ENCODE results near the gene FMOD. TPM values are rescaled to one million over a fixed set of nuclear protein-coding genes. Genes with fewer than 3 reads are reported as not detected.
"Not testable (repeated sequence)": the region's sequence is repeated elsewhere in the genome, so short reads cannot be mapped to it uniquely, and the experiment has no call there.

Gene FMOD
- total RNA-seq, 1 experiment from 2014 or later, result 7.6 TPM

DNA sequence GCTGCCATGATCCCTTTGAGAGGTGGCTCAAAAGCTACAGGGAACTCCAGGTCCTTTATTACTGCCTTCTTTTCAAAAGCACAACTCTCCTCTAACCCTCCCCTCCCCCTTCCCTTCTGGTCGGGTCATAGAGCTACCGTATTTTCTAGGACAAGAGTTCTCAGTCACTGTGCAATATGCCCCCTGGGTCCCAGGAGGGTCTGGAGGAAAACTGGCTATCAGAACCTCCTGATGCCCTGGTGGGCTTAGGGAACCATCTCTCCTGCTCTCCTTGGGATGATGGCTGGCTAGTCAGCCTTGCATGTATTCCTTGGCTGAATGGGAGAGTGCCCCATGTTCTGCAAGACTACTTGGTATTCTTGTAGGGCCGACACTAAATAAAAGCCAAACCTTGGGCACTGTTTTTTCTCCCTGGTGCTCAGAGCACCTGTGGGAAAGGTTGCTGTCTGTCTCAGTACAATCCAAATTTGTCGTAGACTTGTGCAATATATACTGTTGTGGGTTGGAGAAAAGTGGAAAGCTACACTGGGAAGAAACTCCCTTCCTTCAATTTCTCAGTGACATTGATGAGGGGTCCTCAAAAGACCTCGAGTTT lies 42.5 kb downstream of the FMOD start:
- H3K4me3 ChIP-seq, result no peak overlapping the region
- no peak overlapping the region for H3K27ac ChIP-seq
- peaks cover 26% of the 10 kb centered on the region for H3K4me1 ChIP-seq
- peaks cover 18% of the 10 kb centered on the region for H3K36me3 ChIP-seq
- no peaks in the 10 kb centered on the region for H3K9me3 ChIP-seq (replicated peaks)
- no peak for DNase-seq
- no peaks in the 10 kb centered on the region for H3K27me3 ChIP-seq

DNA sequence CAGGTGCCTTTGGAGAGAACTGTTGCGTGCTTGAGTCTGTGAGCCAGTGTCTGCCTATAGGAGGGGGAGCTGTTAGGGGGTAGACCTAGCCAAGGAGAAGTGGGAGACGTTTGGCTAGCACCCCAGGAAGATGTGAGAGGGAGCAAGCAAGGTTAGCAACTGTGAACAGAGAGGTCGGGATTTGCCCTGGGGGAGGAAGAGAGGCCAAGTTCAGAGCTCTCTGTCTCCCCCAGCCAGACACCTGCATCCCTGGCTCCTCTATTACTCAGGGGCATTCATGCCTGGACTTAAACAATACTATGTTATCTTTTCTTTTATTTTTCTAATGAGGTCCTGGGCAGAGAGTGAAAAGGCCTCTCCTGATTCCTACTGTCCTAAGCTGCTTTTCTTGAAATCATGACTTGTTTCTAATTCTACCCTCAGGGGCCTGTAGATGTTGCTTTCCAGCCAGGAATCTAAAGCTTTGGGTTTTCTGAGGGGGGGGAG lies 43.2 kb downstream of the FMOD start:
- peaks cover 18% of the 10 kb centered on the region for H3K36me3 ChIP-seq
- H3K27ac ChIP-seq, result no peak overlapping the region
- no peak overlapping the region for H3K4me3 ChIP-seq
- no peaks in the 10 kb centered on the region for H3K9me3 ChIP-seq (replicated peaks)
- no peaks in the 10 kb centered on the region for H3K27me3 ChIP-seq
- DNase-seq, result no peak
- H3K4me1 ChIP-seq, result peaks cover 26% of the 10 kb centered on the region

DNA sequence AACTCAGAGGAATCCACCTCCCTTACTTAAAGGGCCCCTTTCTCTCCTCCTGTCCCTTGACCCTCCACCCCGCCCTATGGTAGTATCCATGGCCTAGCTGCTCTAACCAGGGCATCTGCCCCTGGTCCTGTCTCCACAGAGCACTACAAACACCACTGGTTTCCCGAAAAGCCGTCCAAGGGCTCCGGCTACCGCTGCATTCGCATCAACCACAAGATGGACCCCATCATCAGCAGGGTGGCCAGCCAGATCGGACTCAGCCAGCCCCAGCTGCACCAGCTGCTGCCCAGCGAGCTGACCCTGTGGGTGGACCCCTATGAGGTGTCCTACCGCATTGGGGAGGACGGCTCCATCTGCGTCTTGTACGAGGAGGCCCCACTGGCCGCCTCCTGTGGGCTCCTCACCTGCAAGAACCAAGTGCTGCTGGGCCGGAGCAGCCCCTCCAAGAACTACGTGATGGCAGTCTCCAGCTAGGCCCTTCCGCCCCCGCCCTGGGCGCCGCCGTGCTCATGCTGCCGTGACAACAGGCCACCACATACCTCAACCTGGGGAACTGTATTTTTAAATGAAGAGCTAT lies 43.9 kb downstream of the FMOD start:
- no peaks in the 10 kb centered on the region for H3K9me3 ChIP-seq (replicated peaks)
- H3K27ac ChIP-seq, result peak overlapping the region; percentile 52; the same call in 1 of the 2 replicates
- H3K36me3 ChIP-seq, result peaks cover 18% of the 10 kb centered on the region
- peak overlapping the region; percentile 98 for H3K4me3 ChIP-seq
- no peak for DNase-seq
- peaks cover 26% of the 10 kb centered on the region for H3K4me1 ChIP-seq
- no peaks in the 10 kb centered on the region for H3K27me3 ChIP-seq

DNA sequence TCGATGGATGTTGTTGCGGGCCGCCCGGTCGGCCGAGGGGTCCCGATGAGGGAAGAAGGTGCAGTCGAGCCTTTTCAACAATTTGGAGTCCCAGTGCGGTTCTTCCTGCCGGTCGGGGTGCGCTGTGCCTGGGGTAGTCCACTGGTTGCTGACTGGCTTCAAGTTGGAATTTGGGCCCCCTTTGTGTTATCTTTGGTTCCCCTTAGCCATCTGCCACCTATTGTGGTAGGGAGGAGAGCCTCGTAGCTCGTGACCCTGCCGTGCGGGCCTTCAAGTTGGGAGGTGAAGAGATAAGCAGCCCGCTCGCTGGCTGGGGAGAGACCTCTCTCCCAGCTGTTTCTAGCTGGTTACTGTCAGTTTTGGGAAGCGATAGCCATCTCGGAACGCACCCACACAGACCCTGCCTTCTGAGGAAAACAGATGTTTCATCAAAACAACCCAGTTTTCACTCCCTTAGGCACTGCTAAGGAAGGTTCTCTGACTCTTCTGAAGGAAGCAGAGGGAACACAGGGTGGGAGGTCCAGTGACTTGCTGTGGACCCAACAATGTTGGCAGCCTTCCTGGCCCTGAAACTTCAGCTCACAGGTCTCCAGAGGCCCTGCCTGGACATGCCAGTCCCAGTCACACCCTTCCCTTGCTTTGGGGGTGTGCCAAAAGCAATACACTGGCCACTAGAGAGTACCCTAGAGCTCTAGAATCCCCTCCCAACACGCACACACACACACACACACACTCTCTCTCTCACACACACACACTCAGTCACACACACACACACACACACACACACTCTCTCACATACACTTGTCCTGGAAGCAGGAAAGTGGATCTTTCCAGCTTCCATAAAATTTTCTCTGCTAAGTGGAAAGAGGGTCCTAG lies 44.6 kb downstream of the FMOD start:
- Histone ChIP-seq H3K27me3 (no peaks in the 10 kb centered on the region; the same call in 1 of the 2 replicates), H3K4me3 (peak overlapping the region; percentile 98), H3K4me1 (peaks cover 26% of the 10 kb centered on the region), H3K27ac (peak overlapping the region; percentile 52), H3K9me3 (replicated peaks) (no peaks in the 10 kb centered on the region), H3K36me3 (peaks cover 18% of the 10 kb centered on the region)
- peak; percentile 92 to 93 for DNase-seq

DNA sequence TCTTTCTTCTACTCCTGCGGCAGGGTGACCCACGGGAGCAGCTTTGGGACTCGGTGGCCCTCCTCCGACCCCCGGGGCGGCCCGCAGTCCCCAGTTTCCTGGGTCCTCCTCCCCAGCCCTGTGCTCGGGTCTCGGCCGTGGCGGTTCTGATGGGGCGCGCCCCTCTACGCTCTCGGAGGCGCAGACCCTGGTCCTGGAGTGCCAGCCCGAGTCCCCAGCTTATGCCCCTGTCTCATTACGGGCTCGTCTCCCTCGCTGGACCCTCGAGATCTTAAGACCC lies 45.2 kb downstream of the FMOD start:
- peak in 1 of 2 experiments; percentile 32 for DNase-seq
- peaks cover 26% of the 10 kb centered on the region for H3K4me1 ChIP-seq
- H3K27ac ChIP-seq, result peak overlapping the region; percentile 52
- H3K27me3 ChIP-seq, result peaks cover under 1% of the 10 kb centered on the region; the same call in 1 of the 2 replicates
- peak overlapping the region; percentile 98 for H3K4me3 ChIP-seq
- no peaks in the 10 kb centered on the region for H3K9me3 ChIP-seq (replicated peaks)
- H3K36me3 ChIP-seq, result peaks cover 18% of the 10 kb centered on the region

DNA sequence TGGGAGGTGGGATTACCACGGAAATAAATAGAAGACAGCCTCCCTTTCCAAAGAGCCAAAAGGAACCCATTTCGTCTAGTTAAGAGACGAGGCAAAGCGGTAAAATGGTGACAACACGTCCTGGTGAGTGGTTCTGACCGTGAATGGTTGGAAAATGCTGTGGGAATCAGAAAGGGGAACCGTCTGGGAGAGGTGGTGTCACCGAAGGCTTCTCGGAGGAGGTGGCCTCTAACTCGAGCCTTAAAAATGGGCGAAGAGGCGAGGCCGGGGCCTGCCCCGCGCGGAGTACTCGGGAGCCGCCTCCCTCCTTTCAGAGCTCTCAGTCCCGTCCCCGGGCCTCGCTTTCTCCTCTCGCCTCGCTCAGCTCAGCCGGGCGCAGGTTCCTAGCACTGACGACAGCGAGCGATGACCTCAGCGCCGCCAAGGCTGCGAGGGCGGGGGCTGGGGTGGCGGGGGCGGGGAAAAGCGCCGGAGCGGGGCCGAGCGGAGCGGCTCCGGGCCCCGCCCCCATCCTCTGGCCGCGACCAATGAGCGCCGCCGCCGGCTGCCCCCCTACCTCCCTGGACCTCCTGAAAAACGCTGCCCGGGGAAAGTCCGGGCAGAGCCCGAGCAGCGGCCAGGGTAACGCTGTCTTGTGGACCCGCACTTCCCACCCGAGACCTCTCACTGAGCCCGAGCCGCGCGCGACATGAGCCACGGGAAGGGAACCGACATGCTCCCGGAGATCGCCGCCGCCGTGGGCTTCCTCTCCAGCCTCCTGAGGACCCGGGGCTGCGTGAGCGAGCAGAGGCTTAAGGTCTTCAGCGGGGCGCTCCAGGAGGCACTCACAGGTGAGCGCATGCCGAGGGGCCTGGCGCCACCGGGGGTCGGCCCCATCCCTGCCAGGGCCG lies 45.8 kb downstream of the FMOD start, which contains the start of gene BTG2:
Gene BTG2, plus strand, starts transcription at position 601 of the 890 bp plus-strand sequence. Its CDS starts 88 bp downstream, at position 689.
- peak; percentile 91 to 95 for DNase-seq
- H3K9me3 ChIP-seq (replicated peaks), result no peaks in the 10 kb centered on the region
- H3K27ac ChIP-seq, result peak within 1 kb of the TSS; percentile 59
- H3K4me1 ChIP-seq, result peaks cover 26% of the 10 kb centered on the region
- peaks cover 4% of the 10 kb centered on the region; the same call in 1 of the 2 replicates for H3K27me3 ChIP-seq
- peak within 1 kb of the TSS; percentile 98 for H3K4me3 ChIP-seq
- peaks cover 16% of the 10 kb centered on the region for H3K36me3 ChIP-seq

DNA sequence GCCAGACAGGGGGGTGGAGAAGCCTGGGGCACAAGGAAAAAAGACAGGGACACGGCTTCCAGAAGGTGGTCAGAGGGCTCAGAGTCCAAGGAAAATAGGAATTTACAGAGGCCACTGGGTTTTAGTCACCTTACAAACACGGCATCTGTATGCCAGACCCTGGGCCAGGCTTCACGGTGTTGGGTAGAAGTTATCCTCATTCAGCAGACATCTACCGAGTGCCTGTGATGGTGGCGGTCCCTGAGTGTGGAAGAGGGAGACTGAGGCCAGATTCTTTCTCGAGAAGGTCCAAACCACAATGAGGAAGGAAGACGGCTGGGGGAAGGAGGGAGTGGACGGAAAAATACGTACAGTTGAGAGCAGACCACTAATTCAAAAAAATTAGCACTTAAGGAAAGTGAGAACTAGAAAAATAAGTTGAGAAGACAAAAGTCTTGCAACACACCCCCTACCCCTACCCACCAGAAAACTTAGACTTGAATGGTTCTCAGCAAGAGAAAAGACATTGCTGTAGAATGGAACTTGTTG lies 46.5 kb downstream of the FMOD start:
- Histone ChIP-seq H3K4me1 (peaks cover 26% of the 10 kb centered on the region), H3K36me3 (peaks cover 15% of the 10 kb centered on the region; the same call in 1 of the 2 replicates), H3K27ac (peak overlapping the region; percentile 59), H3K4me3 (peak overlapping the region; percentile 98), H3K9me3 (replicated peaks) (no peaks in the 10 kb centered on the region), H3K27me3 (peaks cover 4% of the 10 kb centered on the region; the same call in 1 of the 2 replicates)
- DNase-seq, result no peak

DNA sequence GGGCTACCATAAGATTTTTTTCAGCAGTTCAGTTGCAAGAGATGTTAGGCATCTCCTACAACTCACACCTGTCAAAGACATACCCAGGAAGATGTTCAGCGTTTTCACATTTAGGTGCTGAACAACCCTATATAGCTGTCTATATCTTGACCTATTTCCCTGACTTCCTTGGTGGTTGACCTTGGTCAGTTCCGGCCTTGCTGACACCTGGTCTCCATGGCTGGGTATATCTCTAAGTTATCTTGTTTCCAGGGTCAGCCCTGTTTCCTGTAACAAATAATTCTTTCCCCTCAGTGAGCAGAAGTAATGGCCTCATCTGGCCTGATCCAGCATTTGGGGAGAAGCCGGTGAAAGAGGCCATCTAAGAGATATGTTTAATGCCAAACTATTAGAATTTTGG lies 48.0 kb downstream of the FMOD start:
- no peak overlapping the region for H3K27ac ChIP-seq
- H3K36me3 ChIP-seq, result peaks cover 9% of the 10 kb centered on the region; the same call in 1 of the 2 replicates
- no peak overlapping the region for H3K4me3 ChIP-seq
- DNase-seq, result no peak
- H3K9me3 ChIP-seq (replicated peaks), result no peaks in the 10 kb centered on the region
- peaks cover 24% of the 10 kb centered on the region for H3K4me1 ChIP-seq
- H3K27me3 ChIP-seq, result peaks cover 4% of the 10 kb centered on the region; the same call in 1 of the 2 replicates

DNA sequence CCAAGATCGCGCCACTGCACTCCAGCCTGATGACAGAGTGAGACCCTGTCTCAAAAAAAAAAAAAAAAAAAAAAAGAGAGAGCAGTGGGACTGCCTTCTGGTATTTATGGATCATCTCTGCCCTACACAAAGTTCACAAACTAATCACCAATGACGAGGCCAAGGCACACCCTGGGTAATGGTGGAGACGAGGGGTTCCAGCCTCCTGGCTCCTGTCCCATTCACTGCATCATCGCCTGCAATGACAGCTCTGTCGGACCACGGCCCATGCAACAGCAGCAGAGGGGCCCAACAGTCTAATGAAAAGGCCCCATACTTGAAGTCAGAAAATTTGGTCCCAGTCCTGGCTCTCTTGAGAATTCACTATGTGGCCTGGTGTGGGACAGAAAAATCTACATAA lies 48.5 kb downstream of the FMOD start:
- Histone ChIP-seq H3K4me3 (no peak overlapping the region), H3K36me3 (peaks cover 4% of the 10 kb centered on the region; the same call in 1 of the 2 replicates), H3K4me1 (peaks cover 19% of the 10 kb centered on the region)

DNA sequence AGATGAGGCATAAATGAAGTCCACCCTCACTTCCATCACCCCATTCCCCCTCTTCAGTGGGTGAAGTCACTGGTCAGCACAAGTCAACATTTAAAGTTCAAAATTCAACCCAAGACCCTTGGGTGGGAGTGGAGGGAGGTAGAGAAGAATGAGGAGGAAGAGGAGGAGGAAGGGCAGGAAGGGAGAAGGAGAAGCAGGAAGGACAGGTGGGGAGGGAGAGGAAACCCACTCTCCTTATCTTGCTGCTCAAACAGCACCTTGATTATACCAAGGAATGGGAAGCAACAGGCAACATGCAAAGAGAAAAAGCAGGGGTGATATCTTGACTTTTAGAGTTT lies 49.6 kb downstream of the FMOD start:
- H3K36me3 ChIP-seq, result no peaks in the 10 kb centered on the region
- H3K4me3 ChIP-seq, result no peak overlapping the region
- H3K9me3 ChIP-seq (replicated peaks), result no peaks in the 10 kb centered on the region
- no peak for DNase-seq
- H3K4me1 ChIP-seq, result peaks cover 16% of the 10 kb centered on the region
- H3K27me3 ChIP-seq, result peaks cover 4% of the 10 kb centered on the region; the same call in 1 of the 2 replicates
- H3K27ac ChIP-seq, result no peak overlapping the region

More for the DNA sequence above, 48.5 kb downstream of the FMOD start:
- no peak for DNase-seq
- Histone ChIP-seq H3K27ac (no peak overlapping the region), H3K27me3 (peaks cover 4% of the 10 kb centered on the region; the same call in 1 of the 2 replicates), H3K9me3 (replicated peaks) (no peaks in the 10 kb centered on the region)

DNA sequence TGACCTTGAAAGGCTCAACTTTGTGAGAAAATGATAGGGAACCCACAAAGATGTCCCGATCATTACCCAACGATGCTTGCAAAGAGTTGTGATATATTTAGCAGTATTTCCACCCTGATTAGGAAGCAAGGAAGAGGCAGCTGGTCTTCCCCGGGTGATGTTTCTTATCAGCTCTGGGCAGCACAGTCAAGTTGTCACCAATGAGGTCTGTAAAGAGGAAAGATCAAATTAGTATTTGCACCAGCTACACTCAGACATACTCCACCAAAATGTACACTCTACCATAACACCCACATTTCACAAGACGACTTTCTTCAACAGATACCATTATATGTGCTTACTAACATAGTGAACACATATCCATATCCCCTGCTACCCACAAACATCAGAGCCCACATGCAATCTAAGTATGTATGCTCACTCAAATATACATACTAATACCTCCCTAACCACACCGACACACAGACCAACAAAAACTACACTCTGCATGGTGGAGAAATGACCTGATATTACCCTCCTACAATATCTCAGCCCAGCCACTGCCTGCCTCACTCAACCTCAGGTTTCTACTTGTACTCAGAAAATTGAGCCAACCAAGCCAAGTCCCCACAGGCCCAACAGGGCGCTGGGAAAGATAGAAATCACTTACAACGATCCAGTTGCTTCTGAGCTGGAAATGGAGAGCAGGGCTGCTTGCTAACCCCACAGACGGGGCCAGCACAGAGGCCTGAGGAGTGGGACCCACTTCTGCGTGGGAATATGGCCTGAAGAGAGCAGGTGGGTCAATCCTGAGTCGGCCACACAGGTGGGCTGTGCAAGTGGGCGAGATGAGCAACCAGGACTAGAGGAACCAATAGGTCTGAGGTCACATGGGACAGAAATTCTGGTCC lies 50.2 kb downstream of the FMOD start:
- Histone ChIP-seq H3K27me3 (peaks cover 4% of the 10 kb centered on the region; the same call in 1 of the 2 replicates), H3K27ac (no peak overlapping the region), H3K9me3 (replicated peaks) (no peaks in the 10 kb centered on the region), H3K4me3 (no peak overlapping the region), H3K36me3 (no peaks in the 10 kb centered on the region), H3K4me1 (peaks cover 22% of the 10 kb centered on the region)
- no peak for DNase-seq

DNA sequence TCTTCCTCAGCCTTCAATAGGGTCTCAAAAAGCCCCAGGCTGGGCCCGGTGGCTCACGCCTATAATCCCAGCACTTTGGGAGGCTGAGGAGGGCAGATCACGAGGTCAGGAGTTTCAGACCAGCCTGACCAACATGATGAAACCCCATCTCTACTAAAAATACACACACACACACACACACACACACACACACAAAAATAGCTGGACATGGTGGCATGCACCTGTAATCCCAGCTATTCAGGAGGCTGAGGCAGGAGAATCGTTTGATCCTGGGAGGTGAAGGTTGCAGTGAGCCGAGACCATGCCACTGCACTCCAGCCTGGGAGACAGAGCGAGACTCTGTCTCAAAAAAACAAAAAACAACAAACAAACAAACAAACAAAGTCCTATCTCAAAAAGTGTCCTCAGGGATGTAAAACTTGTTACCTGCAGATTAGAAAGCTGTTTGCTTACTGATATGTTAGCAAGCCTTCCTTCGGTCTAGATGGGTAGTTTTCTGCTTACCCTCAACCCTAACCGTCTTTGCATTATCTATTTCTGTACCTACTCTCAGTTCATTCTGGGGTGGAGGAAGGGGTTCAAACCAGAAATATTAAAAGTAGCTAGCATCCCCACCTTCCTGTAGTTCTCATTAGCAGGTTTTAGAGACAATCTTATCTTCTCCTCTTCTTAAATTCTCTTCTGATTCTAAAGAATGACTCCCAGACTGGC lies 51.0 kb downstream of the FMOD start:
- H3K27ac ChIP-seq; H3K27me3 ChIP-seq; H3K4me3 ChIP-seq; DNase-seq; H3K9me3 ChIP-seq (replicated peaks); H3K36me3 ChIP-seq: not testable (repeated sequence)
- H3K4me1 ChIP-seq, result peaks cover 29% of the 10 kb centered on the region

DNA sequence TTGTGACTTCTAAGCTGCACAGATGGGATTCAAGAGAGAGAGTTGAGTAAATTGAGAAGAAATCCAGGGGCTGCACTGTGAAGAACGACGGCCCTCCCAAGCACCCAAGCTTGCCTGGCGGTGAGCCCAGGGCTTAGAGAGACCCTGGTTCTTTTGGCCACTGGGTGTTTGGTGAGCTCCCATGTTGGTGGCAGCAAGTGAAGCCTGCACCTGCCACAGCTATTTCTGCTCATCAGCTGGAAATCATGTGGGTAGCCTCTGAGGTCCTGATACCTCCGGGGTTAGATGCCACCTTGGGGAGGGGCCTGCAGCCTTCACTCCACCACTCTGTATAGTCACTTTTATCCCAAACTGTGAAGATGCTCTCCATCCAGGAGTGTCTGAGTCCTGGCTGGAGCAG lies 51.8 kb downstream of the FMOD start:
- no peak for DNase-seq
- H3K27ac ChIP-seq, result no peak overlapping the region

More for the DNA sequence above, 51.8 kb downstream of the FMOD start:
- Histone ChIP-seq H3K9me3 (replicated peaks) (no peaks in the 10 kb centered on the region), H3K27me3 (peaks cover 4% of the 10 kb centered on the region; the same call in 1 of the 2 replicates), H3K36me3 (no peaks in the 10 kb centered on the region), H3K4me1 (peaks cover 22% of the 10 kb centered on the region), H3K4me3 (no peak overlapping the region)

Measured in SJCRH30 (cell line).